ENCODE data around the gene UBE2E3. TPM values are rescaled to one million over a fixed set of nuclear protein-coding genes. Genes with fewer than 3 reads are reported as not detected.

Gene UBE2E3
- total RNA-seq (2022; extraction: Qiagen RNA extraction; ENCODE audit: low read depth) = 72.0 to 86.0 TPM (median 78.0 TPM) in 5 replicates

GRCh38 chr2:180980106-180980942, at the start of gene UBE2E3:
Gene UBE2E3 (plus strand): TSS chr2:180980605. CDS start chr2:180982043, 1,438 bp downstream.

